DMS114 treated with DMSO at 0.1 percent for 48 hours (cell line): ENCODE measurements around the gene TTC9.

Source experiments
- DNase-seq: peaks from one replicate; lab custom pipeline; 2025; ENCODE audit not compliant: unreplicated experiment; lab: John Stamatoyannopoulos, UW

The TTC9 gene

DNA sequence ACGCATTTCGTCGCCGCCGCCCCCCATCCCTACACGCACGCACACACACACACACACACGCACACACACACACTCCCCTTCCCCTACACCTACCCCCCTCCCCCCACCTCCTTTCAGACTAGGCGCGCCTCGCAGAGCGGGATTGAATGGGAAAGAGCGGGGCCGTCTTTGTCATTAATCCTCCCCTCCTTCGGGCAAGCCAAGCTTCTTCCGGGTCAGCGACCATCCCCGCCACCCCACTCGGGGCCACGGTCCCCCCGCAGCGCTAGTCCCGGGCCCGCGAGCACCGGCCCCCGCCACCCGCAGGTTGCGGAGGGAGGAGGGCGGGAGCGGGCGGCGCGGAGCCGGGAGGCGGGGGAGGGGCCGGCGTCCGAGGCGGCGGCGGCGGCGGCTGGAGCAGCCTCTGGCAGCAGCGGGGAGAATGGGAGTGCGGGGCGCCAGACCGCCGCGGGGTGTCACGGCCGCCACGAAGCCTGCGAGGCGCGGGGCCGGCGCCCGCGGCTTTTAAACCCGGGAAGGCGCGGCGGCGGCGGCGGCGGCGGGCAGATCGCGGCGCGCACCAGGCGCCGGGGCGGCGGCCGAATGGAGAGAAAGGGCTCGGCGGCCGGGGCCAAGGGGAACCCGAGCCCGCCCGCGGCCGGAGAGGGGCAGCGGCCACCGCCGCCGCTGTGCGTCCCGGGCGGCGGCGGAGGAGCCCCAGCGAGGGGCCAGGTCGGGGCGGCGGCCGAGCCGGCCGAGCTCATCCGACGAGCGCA is at the start of gene TTC9:
TTC9 (plus strand) TSS at position 369 of the 755 bp plus-strand sequence; CDS start at position 583, 214 bp downstream.
- DNase-seq: no peak

GRCh38 chr14:70594461-70594860 is 47.3 kb upstream of the TTC9 start:
- no peak for DNase-seq

DNA sequence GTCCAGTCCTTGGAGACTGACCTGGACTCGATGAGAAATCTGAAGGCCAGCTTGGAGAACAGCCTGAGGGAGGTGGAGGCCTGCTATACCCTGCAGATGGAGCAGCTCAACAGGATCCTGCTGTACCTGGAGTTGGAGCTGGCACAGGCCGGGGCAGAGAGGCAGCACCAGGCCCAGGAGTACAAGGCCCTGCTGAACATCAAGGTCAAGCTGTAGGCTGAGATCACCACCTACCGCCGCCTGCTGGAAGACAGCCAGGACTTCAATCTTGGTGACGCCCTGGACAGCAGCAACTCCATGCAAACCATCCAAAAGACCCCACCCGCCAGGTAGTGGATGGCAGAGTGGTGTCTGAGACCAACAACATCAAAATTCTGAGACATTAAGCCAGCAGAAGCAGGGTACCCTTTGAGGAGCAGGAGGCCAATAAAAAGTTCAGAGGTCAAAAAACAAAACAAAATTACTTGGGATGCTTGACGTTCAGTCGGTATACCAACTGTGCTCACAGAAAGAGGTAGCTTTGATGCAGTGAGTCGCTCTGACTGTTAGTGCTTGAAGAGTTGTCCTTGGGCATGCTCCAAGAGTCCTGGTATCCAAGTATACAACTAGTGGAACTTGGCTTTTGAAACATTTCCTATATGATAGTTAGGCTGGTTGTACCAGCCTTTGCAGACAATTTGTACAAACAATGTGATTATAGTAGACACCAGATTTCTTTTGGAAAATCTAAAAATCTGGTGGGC is 46.1 kb upstream of the TTC9 start:
- DNase-seq: no peak

DNA sequence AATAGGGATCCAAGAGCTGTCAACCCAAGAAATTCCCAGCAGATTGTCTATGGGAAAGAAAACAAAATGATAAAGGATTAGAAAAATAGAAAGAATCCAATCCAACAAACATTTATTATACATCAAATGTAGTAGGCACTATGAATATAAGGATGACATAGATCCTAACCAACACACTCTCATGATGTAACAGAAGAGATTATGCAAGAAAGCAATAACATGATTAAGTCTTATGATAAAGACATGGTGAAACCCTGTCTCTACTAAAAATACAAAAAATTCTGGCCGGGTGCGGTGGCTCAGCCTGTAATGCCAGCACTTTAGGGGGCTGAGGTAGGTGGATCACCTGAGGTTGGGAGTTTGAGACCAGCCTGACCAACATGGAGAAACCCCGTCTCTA is 44.0 kb upstream of the TTC9 start:
- no peak for DNase-seq

DNA sequence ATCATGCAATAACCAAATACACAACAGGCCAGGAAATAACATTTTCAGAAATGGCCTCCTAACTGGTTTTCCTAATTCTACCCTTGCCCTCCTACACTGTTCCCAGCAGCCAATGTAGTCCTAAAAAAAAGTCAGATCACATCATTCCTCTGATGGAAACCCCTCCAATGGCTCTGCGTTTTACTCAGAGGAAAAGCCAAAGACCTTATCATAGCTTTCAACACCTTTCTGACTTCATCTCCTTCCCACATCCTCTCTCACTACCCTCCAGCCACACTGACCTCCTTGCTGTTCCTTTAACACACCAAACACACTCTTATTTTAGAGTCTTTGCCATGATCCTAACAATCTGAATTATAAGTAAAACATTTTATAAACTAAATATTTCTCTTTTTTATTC is 42.4 kb upstream of the TTC9 start:
- DNase-seq: no peak

DNA sequence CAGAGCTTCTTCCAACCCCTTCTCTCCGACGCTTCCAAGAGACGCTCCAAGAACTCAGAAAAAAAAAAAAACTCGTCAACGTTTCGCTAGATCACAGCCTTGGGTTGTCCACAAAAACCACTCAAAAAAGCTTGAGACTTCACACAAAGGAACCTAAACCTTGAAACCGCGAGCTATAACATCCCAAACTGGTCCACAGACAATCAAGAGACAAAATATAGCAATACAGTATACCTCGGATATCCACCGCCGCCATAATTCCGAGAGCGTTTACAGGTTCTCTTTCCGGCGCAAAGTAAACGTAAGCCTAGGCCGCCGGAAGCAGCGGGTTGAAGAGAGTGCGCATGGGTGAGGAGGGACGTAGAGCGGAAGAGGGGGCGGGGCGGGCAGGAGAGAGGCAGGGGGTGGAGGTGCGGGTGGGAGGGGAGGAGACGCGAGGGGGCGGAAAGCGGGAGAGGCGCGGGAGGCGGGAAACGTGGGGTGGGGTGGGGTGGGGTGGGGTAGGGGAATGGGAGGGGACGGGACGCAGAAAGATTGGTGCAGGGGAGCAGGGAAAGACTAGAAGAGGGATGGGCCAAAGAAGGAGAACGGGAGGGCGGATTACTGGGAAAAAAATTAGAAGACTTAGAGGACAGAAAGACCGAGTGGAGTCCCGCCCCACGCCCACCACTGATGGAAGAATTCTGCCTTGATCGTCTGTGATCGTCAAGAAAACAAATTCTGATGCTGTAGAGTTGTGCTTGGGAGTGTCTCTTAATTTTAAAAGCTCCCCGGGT is 41.1 kb upstream of the TTC9 start, which contains the start of gene MED6:
MED6 (minus strand) TSS at position 274 of the 776 bp plus-strand sequence; CDS start at position 256, 18 bp downstream.
- DNase-seq: peak; percentile 89

DNA sequence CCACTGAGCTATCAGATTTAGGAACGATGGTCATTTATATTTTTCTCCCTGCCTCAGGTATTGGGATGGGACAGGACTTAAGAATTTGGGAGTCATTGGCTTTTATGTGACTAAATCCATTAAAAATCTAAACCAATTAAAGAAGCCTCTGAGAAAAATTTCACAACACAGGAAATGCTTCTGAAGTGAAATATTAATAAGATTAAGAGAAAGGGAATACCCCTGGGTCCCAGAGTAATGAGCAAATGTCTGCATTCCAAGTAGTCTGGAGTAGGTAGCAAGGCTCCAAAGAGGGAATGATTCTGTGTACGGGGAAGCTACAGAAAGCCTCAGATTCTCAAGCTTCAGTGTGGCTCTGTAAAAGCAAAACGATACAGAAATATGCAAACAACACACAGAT is 40.6 kb upstream of the TTC9 start:
- DNase-seq: peak; percentile 37

DNA sequence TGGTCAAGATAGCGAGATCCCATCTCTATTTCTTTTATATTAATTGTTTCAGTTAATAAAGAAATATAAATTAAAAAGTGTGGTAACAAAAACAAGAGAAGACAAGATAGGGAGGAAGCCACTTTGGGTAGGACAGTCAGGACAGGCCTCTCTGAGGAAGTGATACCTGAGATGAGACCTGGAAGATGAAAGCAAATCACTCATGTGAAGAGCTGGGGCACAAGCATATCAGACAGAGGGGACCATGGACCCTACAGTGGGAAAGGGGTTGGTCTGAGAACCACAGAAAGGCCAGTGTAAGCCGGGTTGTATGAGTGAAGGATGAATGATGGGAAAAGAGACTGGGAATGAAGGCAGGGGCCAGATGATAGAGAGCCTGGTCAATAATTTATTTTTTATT is 39.5 kb upstream of the TTC9 start:
- DNase-seq: no peak

DNA sequence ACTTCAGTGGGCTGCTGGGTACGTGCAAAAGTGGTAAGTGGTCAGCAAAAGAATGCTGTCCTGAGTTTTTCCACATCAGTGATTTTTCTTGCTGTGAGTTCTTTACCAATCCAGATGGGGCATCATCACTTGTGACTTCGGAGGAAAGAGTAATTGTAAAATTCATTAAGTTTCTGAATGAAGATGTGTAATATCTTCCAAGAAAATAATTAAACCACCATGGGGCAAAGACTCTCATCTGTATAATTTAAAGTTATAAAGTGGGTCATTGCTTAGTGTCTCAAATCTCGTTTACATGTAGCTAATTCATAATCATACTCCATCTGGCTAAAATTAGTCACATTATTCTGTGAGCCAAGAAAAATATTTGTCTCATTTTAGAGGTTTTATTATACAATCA is 30.5 kb upstream of the TTC9 start:
- no peak for DNase-seq

DNA sequence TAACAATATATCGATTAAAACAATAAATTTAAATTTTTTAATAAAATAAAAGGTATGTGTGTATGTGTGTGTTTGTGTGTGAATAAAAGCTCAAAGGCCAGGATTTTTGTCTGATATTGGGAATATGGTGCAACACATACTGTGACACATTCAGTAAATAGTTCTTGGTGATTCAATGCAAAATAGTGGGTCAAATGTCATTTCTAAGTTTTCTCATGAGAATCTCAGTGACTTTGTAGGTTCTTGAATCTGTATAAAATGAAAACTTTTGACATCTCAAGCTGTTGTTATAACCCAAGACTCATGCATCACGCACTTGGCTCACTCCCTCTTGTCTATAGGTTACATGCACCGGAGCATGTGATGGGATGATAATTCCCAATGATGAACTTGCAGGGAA is 25.1 kb upstream of the TTC9 start:
- DNase-seq: no peak

GRCh38 chr14:70618314-70618713 is 23.4 kb upstream of the TTC9 start:
- no peak for DNase-seq

GRCh38 chr14:70619708-70620107 is 22.0 kb upstream of the TTC9 start:
- DNase-seq: no peak

- peak; percentile 32 for DNase-seq
These were observed 19.5 kb upstream of the TTC9 start for GRCh38 chr14:70622111-70622712.

DNA sequence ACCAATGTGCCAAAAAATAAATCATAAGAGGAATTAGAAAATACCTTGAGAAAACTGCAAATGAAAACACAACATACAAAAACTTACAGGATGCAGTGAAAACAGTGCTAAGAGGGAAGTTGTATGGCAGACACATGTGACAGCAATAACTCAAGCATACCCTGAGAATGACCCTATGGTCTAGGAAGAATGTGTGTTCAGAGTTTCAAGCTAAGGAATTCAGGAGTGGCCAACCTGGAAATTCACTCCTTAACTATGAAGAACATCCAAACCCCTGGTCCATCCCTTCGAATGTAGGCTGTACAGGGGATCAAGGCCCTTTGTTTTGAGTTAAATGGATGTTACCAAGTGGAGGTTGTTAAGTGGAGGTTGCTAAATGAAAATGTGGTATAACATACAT is 16.7 kb upstream of the TTC9 start:
- DNase-seq: no peak

GRCh38 chr14:70631948-70632347 is 9.8 kb upstream of the TTC9 start:
- no peak for DNase-seq

GRCh38 chr14:70635971-70636595 is 5.6 kb upstream of the TTC9 start:
- DNase-seq: no peak

DNA sequence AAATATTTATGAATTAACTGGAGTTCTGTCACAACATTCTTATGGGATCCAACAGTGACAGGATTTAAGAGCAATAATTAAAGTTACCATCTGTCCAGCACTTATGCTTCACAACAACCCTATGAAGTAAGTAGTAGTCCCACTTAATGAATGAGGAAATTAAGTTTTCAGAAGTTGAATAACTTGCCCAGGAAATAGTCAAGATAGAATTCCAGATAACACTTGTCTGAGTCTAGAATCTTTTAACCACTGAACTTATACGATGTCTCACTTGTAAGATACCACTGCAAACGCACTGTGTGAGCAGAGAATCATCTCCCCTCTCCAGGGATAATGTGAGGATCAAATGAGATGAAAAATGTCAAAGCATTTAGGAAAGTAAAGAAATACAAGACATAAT is 3.3 kb upstream of the TTC9 start:
- DNase-seq: no peak

GRCh38 chr14:70640938-70641547 is 673 bp upstream of the TTC9 start:
- peak; percentile 15 for DNase-seq

DNA sequence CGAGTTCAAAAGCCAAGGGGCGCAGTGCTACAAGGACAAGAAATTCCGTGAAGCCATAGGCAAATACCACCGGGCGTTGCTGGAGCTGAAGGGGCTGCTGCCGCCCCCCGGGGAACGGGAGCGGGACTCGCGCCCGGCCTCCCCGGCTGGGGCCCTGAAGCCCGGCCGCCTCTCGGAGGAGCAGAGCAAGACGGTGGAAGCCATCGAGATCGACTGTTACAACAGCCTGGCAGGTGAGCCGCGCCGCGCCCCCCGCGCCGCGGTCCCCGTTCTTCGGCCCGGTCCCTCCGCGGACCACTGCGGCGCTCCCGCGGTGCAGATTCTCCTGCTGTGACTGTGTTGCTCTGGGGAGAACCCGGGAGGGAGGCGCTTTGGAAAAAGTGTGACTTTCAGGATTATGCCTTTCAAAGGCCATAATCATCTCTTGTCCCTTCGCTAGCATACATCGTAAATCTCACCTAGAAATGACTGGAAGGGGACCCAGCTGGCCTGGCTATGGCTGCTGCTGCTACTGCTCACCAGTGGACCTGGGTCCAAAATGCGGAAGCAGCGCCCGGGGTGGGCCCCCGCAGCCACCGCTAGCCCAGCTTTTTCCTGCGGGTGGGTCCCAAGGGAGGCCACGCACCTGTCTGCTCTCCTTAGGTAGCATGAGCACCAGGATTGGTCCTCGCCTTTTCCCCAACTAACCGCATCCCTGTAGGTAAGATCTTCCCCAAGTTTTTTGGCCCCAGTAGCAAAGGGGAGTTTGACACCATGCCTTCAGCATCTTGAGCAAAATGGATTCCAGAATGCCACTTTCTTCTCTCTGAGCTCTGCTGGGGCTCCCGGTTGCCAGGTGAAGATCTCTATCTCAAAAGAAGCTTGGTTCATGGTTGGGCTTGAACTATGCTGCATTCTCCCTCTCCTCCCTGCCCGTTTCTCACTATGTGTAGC is 853 bp downstream of the TTC9 start:
- no peak for DNase-seq
